WTC11 (cell line): ENCODE results near the gene PRDM1. TPM values are rescaled to one million over a fixed set of nuclear protein-coding genes. Genes with fewer than 3 reads are reported as not detected.

ENCODE experiments used
- ATAC-seq: fragments of 200-7000 bp; cut with Tn5 transposase; 2 replicates; pipeline ENCODE4 v1.10.0; 2021; ENCODE audit warnings: mild to moderate bottlenecking, moderate library complexity
- CTCF ChIA-PET: fragments of 300-600 bp; sonication (Branson Sonifier 250); formaldehyde crosslinking; loops from one replicate; lab custom pipeline; 2021; ENCODE audit warnings: antibody characterized with exemption; lab: Charles Lee
- POLR2A ChIA-PET: fragments of 350-600 bp; sonication (Branson Sonifier 250); formaldehyde crosslinking; loops from one replicate; lab custom pipeline; 2021; ENCODE audit warnings: antibody characterized with exemption; lab: Charles Lee
- DNase-seq: peaks from one replicate; pipeline ENCODE4 v3.0.0; 2021; ENCODE audit warnings: low spot score
- H3K27ac Mint-ChIP-seq: 2 replicates; pipeline ENCODE4 v1.8.0; 2021; ENCODE audit warnings: mixed read lengths
- H3K27me3 Mint-ChIP-seq: 2 replicates; pipeline ENCODE4 v1.8.0; 2021; ENCODE audit warnings: low read depth, mild to moderate bottlenecking, moderate library complexity, mixed read lengths
- H3K36me3 Mint-ChIP-seq: 2 replicates; pipeline ENCODE4 v1.8.0; 2021; ENCODE audit warnings: mixed read lengths
- H3K4me1 Mint-ChIP-seq: 2 replicates; pipeline ENCODE4 v1.8.0; 2022; ENCODE audit warnings: mixed read lengths
- H3K4me3 Mint-ChIP-seq: 2 replicates; pipeline ENCODE4 v1.8.0; 2021; ENCODE audit warnings: mild to moderate bottlenecking, moderate library complexity, mixed read lengths
- H3K9me3 Mint-ChIP-seq: 2 replicates; pipeline ENCODE4 v1.8.0; 2021; ENCODE audit warnings: mixed read lengths
- CREB1 ChIP-seq: sonication (generic); formaldehyde crosslinking; IDR thresholded peaks from 2 replicates; pipeline ENCODE4 v1.8.0; 2023; ENCODE audit warnings: mild to moderate bottlenecking, missing genetic modification reagents
- ERG ChIP-seq: fragments of 250-450 bp; sonication (Bioruptor Pico); IDR thresholded peaks from 2 replicates; pipeline ENCODE4 v1.8.0; 2021; ENCODE audit warnings: mild to moderate bottlenecking
- FOXJ3 ChIP-seq: sonication (generic); formaldehyde crosslinking; IDR thresholded peaks from 2 replicates; pipeline ENCODE4 v1.9.0; 2021; ENCODE audit warnings: missing genetic modification reagents, mild to moderate bottlenecking, borderline replicate concordance
- FOXK1 ChIP-seq: sonication (generic); formaldehyde crosslinking; IDR thresholded peaks from 2 replicates; pipeline ENCODE4 v1.8.0; 2022; ENCODE audit warnings: mild to moderate bottlenecking, moderate library complexity, missing genetic modification reagents
- FOXP4 ChIP-seq: sonication (generic); formaldehyde crosslinking; IDR thresholded peaks from 2 replicates; pipeline ENCODE4 v1.8.0; 2022; ENCODE audit warnings: mild to moderate bottlenecking, missing genetic modification reagents
- NFATC4 ChIP-seq: fragments of 250-450 bp; sonication (Bioruptor Pico); IDR thresholded peaks from 2 replicates; pipeline ENCODE4 v1.9.0; 2021; ENCODE audit warnings: mild to moderate bottlenecking
- NFE2L1 ChIP-seq: sonication (generic); formaldehyde crosslinking; IDR thresholded peaks from 2 replicates; pipeline ENCODE4 v1.8.1; 2023; ENCODE audit warnings: missing genetic modification reagents
- NR1H2 ChIP-seq: sonication (generic); formaldehyde crosslinking; IDR thresholded peaks from 2 replicates; pipeline ENCODE4 v1.9.0; 2021; ENCODE audit warnings: mild to moderate bottlenecking, moderate library complexity, missing genetic modification reagents
- PRDM15 ChIP-seq: sonication (generic); formaldehyde crosslinking; IDR thresholded peaks from 2 replicates; pipeline ENCODE4 v1.8.0; 2022; ENCODE audit warnings: missing genetic modification reagents
- PREB ChIP-seq: sonication (generic); formaldehyde crosslinking; IDR thresholded peaks from 2 replicates; pipeline ENCODE4 v1.8.1; 2022; ENCODE audit warnings: mild to moderate bottlenecking, missing genetic modification reagents, moderate library complexity, borderline replicate concordance
- PRRX2 ChIP-seq: fragments of 250-450 bp; sonication (Bioruptor Pico); IDR thresholded peaks from 2 replicates; pipeline ENCODE4 v1.8.0; 2021; ENCODE audit warnings: mild to moderate bottlenecking
- TCF7 ChIP-seq: sonication (generic); formaldehyde crosslinking; IDR thresholded peaks from 2 replicates; pipeline ENCODE4 v1.8.0; 2022; ENCODE audit warnings: mild to moderate bottlenecking, low read depth, missing genetic modification reagents, moderate library complexity
- ZNF317 ChIP-seq: sonication (generic); formaldehyde crosslinking; IDR thresholded peaks from 2 replicates; pipeline ENCODE4 v1.8.1; 2023; ENCODE audit warnings: low read depth, mild to moderate bottlenecking, moderate library complexity, missing genetic modification reagents, borderline replicate concordance
- ZNF671 ChIP-seq: fragments of 250-450 bp; sonication (Bioruptor Pico); IDR thresholded peaks from 2 replicates; pipeline ENCODE4 v1.8.0; 2021; ENCODE audit warnings: mild to moderate bottlenecking
- total RNA-seq: library from RNA; stranded (reverse); gene quantifications from 3 replicates; pipeline ENCODE4 v1.2.3, GENCODE V29; 2021
- TF ChIP-seq, protein P1 (sequence below): sonication (generic); formaldehyde crosslinking; IDR thresholded peaks from 2 replicates; pipeline ENCODE4 v1.8.1; 2023; ENCODE audit warnings: mild to moderate bottlenecking, missing genetic modification reagents
- TF ChIP-seq, protein P2 (sequence below): sonication (generic); formaldehyde crosslinking; IDR thresholded peaks from 2 replicates; pipeline ENCODE4 v1.8.0; 2023; ENCODE audit warnings: mild to moderate bottlenecking, missing genetic modification reagents

The PRDM1 gene
- total RNA-seq, 1 experiment from 2014 or later, result 1.8 TPM

- no peak overlapping the region for H3K27ac Mint-ChIP-seq
- DNase-seq (no peak), ATAC-seq (no peak)
- TF ChIP-seq NFE2L1 (no peak), FOXK1 (CRISPR knock-in tag) (no peak), NR1H2 (CRISPR knock-in tag) (no peak), ERG (CRISPR knock-in tag) (no peak), NFATC4 (CRISPR knock-in tag) (no peak), ZNF671 (CRISPR knock-in tag) (no peak), CREB1 (CRISPR knock-in tag) (no peak), FOXP4 (CRISPR knock-in tag) (no peak)
- TF ChIP-seq, protein P1, sequence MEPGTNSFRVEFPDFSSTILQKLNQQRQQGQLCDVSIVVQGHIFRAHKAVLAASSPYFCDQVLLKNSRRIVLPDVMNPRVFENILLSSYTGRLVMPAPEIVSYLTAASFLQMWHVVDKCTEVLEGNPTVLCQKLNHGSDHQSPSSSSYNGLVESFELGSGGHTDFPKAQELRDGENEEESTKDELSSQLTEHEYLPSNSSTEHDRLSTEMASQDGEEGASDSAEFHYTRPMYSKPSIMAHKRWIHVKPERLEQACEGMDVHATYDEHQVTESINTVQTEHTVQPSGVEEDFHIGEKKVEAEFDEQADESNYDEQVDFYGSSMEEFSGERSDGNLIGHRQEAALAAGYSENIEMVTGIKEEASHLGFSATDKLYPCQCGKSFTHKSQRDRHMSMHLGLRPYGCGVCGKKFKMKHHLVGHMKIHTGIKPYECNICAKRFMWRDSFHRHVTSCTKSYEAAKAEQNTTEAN (CRISPR knock-in tag), result no peak
- ChIA-PET CTCF (interaction anchor here (1.1 to 1.9 kb wide), 5 partner anchors 9 to 82 kb away, joined by 3 to 11 read pairs (median 5); no protein-coding TSS in a partner anchor), POLR2A (no interaction called here)
- H3K27me3 Mint-ChIP-seq, result no peaks in the 10 kb centered on the region
- H3K4me3 Mint-ChIP-seq, result no peak overlapping the region
- H3K36me3 Mint-ChIP-seq, result no peaks in the 10 kb centered on the region
- H3K9me3 Mint-ChIP-seq, result peaks cover 3% of the 10 kb centered on the region
- peaks cover 29% of the 10 kb centered on the region for H3K4me1 Mint-ChIP-seq
Observed at GRCh38 chr6:106141441-106142237, 55.5 kb downstream of the PRDM1 start.

DNA sequence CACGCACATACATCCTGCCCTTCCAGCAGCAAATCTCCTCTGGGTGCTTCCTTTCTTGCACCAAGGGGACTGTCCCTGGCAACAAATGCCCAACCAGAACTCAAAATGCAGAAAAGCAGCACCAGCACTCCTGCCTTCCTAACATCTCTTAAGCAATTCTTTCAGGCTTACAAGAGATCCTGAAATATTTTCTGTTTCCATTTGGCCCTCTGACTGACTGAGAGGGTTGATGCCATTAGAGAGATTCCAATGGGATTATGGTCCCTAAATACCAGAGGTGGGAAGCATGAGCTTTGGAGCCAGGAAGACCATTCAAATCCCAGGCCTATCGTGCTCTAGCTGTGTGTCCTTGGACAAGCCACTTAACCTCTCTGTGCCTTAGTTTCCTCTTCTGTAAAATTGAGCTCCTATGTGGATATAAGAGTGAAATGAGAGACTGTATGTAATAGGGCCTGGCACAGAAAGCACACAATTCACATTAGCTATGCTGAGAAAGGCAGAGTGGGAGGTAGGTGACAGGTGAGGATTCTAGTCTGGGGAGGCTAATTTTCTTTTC lies 56.8 kb downstream of the PRDM1 start:
- H3K27ac Mint-ChIP-seq, result no peak overlapping the region
- CTCF ChIA-PET, result interaction anchor here (0.9 kb wide), 2 partner anchors 12 to 53 kb away, joined by 3 to 4 read pairs; no protein-coding TSS in a partner anchor
- no peak for DNase-seq
- H3K9me3 Mint-ChIP-seq, result peaks cover 3% of the 10 kb centered on the region
- H3K36me3 Mint-ChIP-seq, result no peaks in the 10 kb centered on the region
- TF ChIP-seq ZNF317 (no peak), TCF7 (CRISPR knock-in tag) (no peak), FOXJ3 (CRISPR knock-in tag) (no peak), PRDM15 (CRISPR knock-in tag) (no peak), PRRX2 (CRISPR knock-in tag) (no peak), PREB (CRISPR knock-in tag) (no peak)
- TF ChIP-seq, protein P2, sequence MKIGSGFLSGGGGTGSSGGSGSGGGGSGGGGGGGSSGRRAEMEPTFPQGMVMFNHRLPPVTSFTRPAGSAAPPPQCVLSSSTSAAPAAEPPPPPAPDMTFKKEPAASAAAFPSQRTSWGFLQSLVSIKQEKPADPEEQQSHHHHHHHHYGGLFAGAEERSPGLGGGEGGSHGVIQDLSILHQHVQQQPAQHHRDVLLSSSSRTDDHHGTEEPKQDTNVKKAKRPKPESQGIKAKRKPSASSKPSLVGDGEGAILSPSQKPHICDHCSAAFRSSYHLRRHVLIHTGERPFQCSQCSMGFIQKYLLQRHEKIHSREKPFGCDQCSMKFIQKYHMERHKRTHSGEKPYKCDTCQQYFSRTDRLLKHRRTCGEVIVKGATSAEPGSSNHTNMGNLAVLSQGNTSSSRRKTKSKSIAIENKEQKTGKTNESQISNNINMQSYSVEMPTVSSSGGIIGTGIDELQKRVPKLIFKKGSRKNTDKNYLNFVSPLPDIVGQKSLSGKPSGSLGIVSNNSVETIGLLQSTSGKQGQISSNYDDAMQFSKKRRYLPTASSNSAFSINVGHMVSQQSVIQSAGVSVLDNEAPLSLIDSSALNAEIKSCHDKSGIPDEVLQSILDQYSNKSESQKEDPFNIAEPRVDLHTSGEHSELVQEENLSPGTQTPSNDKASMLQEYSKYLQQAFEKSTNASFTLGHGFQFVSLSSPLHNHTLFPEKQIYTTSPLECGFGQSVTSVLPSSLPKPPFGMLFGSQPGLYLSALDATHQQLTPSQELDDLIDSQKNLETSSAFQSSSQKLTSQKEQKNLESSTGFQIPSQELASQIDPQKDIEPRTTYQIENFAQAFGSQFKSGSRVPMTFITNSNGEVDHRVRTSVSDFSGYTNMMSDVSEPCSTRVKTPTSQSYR (CRISPR knock-in tag), result no peak
- no peaks in the 10 kb centered on the region for H3K27me3 Mint-ChIP-seq
- ATAC-seq, result no peak
- peaks cover 29% of the 10 kb centered on the region for H3K4me1 Mint-ChIP-seq
- POLR2A ChIA-PET, result no interaction called here
- no peak overlapping the region for H3K4me3 Mint-ChIP-seq
